Activated B cell treated with CpG ODN at 0.5 μM for 24 hours (primary cell): ENCODE results near the gene LYZL6. TPM values are rescaled to one million over a fixed set of nuclear protein-coding genes. Genes with fewer than 3 reads are reported as not detected.
A peak's percentile ranks its signal among the peaks of the same experiment; 100 is the strongest.

Experiments
- ATAC-seq: fragments of 200-7000 bp; cut with Tn5 transposase; one replicate; pipeline ENCODE4 v1.10.0; 2021; ENCODE audit warnings: low read depth, mild to moderate bottlenecking, moderate library complexity
- CTCF ChIA-PET: fragments of 350-600 bp; sonication (Branson Sonifier 250); formaldehyde crosslinking; loops from one replicate; lab custom pipeline; 2021; ENCODE audit warnings: antibody characterized with exemption; lab: Charles Lee
- POLR2A ChIA-PET: fragments of 350-600 bp; sonication (Branson Sonifier 250); formaldehyde crosslinking; loops from one replicate; lab custom pipeline; 2021; ENCODE audit warnings: antibody characterized with exemption; lab: Charles Lee
- DNase-seq: peaks from one replicate; pipeline ENCODE4 v3.0.0; 2022
- H3K27ac Mint-ChIP-seq: one replicate; pipeline ENCODE4 v1.8.0; 2020; ENCODE audit warnings: mixed read lengths
- H3K27me3 Mint-ChIP-seq: one replicate; pipeline ENCODE4 v1.8.0; 2021; ENCODE audit warnings: mixed read lengths
- H3K36me3 Mint-ChIP-seq: one replicate; pipeline ENCODE4 v1.8.0; 2021; ENCODE audit warnings: low read depth, mixed read lengths
- H3K4me1 Mint-ChIP-seq: one replicate; pipeline ENCODE4 v1.8.0; 2021; ENCODE audit warnings: mixed read lengths
- H3K4me3 Mint-ChIP-seq: one replicate; pipeline ENCODE4 v1.8.0; 2020; ENCODE audit warnings: mild to moderate bottlenecking, mixed read lengths
- H3K9me3 Mint-ChIP-seq: one replicate; pipeline ENCODE4 v1.8.0; 2020; ENCODE audit warnings: mixed read lengths
- intact Hi-C: fragments of 100-400 bp; cut with micrococcal nuclease; formaldehyde crosslinking; loops from one replicate; pipeline ENCODE4 v1.15.1; 2024
- total RNA-seq: library from RNA; stranded (reverse); gene quantifications from 2 replicates; pipeline ENCODE4 v1.2.3, GENCODE V29; 2022
- TF ChIP-seq, protein P1 (sequence below): fragments of 200-600 bp; IDR thresholded peaks from one replicate; pipeline ENCODE4 v1.8.0; 2022; ENCODE audit warnings: antibody characterized with exemption, mild to moderate bottlenecking

Gene LYZL6
- total RNA-seq, 1 donor from 2014 or later: not detected

DNA sequence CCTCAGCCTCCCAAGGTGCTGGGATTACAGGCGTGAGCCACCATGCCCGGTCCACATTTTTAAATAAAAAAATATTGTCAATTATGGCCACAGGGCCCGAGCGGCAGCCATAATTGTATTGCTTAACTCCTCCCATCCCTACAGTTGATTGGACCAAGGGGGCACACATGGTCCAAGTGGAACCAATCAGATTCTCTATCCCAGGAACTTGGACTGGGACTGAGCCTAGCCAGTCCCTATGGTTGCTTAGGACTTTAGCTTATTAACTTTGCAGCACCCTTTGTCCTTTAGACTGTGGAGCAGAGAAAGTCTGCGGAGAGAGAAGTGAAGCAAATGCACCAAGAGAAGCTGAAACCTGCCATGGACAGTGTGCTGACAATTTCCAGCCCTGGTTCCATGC, 7.5 kb downstream of the LYZL6 start:
- TF ChIP-seq, protein P1, sequence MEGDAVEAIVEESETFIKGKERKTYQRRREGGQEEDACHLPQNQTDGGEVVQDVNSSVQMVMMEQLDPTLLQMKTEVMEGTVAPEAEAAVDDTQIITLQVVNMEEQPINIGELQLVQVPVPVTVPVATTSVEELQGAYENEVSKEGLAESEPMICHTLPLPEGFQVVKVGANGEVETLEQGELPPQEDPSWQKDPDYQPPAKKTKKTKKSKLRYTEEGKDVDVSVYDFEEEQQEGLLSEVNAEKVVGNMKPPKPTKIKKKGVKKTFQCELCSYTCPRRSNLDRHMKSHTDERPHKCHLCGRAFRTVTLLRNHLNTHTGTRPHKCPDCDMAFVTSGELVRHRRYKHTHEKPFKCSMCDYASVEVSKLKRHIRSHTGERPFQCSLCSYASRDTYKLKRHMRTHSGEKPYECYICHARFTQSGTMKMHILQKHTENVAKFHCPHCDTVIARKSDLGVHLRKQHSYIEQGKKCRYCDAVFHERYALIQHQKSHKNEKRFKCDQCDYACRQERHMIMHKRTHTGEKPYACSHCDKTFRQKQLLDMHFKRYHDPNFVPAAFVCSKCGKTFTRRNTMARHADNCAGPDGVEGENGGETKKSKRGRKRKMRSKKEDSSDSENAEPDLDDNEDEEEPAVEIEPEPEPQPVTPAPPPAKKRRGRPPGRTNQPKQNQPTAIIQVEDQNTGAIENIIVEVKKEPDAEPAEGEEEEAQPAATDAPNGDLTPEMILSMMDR: no peak
- Mint-ChIP-seq H3K27me3 (peaks cover 2% of the 10 kb centered on the region), H3K4me1 (no peaks in the 10 kb centered on the region), H3K36me3 (no peaks in the 10 kb centered on the region), H3K27ac (no peak overlapping the region), H3K4me3 (no peak overlapping the region), H3K9me3 (no peaks in the 10 kb centered on the region)
- intact Hi-C loops: no loop called here
- CTCF ChIA-PET: no interaction called here
- no peak for DNase-seq
- POLR2A ChIA-PET: no interaction called here
- ATAC-seq: no peak

DNA sequence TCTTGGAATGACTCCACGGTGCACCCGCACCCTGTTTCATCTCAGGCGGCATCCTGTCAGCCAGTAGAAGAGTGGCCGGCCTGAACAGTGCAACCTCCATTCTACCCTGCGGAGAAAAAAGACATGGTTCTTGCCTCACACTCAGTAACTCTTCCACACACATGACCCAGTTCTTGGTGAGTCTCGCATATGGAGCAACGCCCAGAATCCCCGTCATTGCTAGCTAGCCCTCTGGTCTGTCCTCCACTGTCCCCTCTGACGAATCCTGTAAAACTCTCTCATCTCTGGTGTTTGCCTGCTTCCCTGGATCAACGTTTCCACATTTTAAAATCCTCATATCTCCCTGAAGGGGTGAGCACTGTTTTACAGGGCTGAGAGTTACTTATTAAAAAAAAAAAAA, 8.8 kb downstream of the LYZL6 start:
- Mint-ChIP-seq H3K27ac (no peak overlapping the region), H3K36me3 (no peaks in the 10 kb centered on the region), H3K4me3 (no peak overlapping the region), H3K9me3 (no peaks in the 10 kb centered on the region), H3K27me3 (peaks cover 2% of the 10 kb centered on the region), H3K4me1 (peaks cover 10% of the 10 kb centered on the region)
- CTCF ChIA-PET: no interaction called here
- DNase-seq (no peak), ATAC-seq (no peak)
- intact Hi-C loops: no loop called here
- TF ChIP-seq, protein P1: no peak
- POLR2A ChIA-PET: no interaction called here

DNA sequence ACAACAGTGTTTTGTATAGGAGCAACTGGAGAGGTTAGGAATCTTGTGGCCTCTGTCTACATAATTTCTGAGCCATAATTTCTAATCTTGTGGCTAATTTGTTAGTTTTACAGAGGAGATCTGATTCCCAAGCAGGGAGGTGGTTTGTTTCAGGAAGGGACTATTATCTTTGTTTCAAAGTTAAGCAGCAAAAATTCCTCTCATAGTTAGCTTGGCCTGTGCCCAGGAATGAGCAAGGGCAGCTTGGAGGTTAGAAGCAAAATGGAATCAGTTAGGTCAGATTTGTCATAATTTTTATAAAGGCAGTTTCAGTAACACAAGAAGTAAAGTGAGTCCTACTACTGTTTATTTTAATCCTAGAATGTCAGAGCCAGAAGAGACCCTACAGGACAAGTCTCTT, 10.9 kb downstream of the LYZL6 start:
- Mint-ChIP-seq H3K4me1 (peaks cover 10% of the 10 kb centered on the region), H3K36me3 (no peaks in the 10 kb centered on the region), H3K27me3 (peaks cover 2% of the 10 kb centered on the region), H3K4me3 (no peak overlapping the region), H3K27ac (no peak overlapping the region), H3K9me3 (no peaks in the 10 kb centered on the region)
- CTCF ChIA-PET: no interaction called here
- POLR2A ChIA-PET: no interaction called here
- intact Hi-C loops: no loop called here
- DNase-seq: no peak
- TF ChIP-seq, protein P1: no peak
- ATAC-seq: no peak

DNA sequence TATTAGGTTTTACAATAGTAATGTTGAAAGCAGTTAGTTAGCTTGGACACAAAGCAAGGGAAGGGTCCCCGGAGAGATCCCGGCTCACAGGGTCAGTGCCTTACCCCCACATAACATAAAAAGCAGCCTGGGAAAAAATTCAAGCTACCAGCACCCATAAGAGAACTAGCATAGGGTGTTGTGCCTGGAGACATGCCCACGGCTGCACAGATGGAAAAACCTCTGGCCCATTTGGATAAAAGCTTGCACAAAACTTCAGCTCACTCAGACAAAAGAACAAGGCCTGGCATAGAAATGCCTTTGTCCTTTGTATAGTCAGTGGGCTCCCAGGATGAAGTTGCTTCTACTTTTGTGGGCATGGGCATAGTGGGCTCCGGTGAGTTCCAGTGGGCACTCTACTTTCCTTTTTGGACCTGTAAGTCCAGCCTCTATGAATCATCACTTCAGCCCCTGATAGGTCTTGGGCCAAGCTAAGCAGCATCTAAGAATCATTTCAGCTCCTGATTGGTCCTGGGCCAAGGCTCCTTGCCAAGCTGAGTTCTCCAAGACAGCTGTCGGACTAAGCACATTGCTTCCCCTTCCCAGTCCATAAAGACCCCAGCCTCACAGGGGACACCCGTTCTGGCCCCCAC, 11.6 kb downstream of the LYZL6 start:
- intact Hi-C loops: no loop called here
- no peaks in the 10 kb centered on the region for H3K36me3 Mint-ChIP-seq
- CTCF ChIA-PET: no interaction called here
- TF ChIP-seq, protein P1: no peak
- no peak for DNase-seq
- no peaks in the 10 kb centered on the region for H3K9me3 Mint-ChIP-seq
- POLR2A ChIA-PET: no interaction called here
- no peak overlapping the region for H3K4me3 Mint-ChIP-seq
- no peak overlapping the region for H3K27ac Mint-ChIP-seq
- no peak for ATAC-seq
- peaks cover 10% of the 10 kb centered on the region for H3K4me1 Mint-ChIP-seq
- peaks cover 2% of the 10 kb centered on the region for H3K27me3 Mint-ChIP-seq

DNA sequence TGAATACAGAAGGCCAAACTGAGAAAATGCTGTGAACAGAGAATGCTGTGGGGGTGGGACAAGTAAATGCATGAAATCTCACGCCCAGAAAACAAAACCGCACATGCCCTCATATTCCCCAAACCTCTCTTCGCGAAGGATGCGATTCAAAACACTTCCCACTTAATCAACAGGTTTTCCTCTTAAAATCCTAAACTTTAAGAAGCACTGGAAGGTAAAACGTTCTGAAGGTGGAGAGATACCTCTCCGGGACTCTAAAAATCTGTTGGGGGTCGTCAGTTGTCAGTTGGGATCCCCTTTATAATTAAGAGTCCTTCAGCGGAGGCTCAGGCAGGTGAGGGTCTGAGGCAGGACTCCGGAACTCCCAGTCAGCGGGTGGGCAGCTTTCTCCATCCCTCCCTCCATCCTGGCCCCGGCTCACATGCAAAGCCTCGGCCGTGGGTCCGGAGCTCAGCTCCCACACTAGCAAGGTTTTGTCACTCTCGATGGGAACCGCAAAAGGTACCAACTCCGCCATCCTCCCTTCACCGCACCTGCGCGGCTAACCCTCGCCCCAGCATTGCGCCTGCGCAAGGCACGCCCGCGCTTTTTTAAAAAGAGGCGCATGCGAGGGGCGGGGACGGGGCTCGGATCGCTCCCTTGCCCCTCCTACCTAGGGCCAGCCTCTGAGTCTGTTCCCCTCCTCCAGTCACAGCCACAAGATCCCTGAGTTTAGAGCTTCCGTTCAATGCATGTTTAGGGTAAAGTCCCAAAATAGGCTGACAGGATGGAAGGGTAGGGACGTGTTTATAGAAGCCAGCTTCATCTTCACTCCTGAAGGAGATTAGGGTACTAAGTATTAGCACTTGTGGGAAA, 13.1 kb downstream of the LYZL6 start, which contains the start of gene RDM1:
Gene RDM1, minus strand, starts transcription at position 563 of the 855 bp plus-strand sequence. Its CDS starts 46 bp downstream, at position 517.
- no peak within 1 kb of the TSS for H3K27ac Mint-ChIP-seq
- H3K9me3 Mint-ChIP-seq: no peaks in the 10 kb centered on the region
- H3K4me3 Mint-ChIP-seq: peak within 1 kb of the TSS; percentile 81
- ATAC-seq: peak; percentile 96
- CTCF ChIA-PET: no interaction called here
- TF ChIP-seq, protein P1: no peak
- H3K4me1 Mint-ChIP-seq: peaks cover 10% of the 10 kb centered on the region
- intact Hi-C loops: no loop called here
- POLR2A ChIA-PET: no interaction called here
- H3K36me3 Mint-ChIP-seq: no peaks in the 10 kb centered on the region
- H3K27me3 Mint-ChIP-seq: peaks cover 2% of the 10 kb centered on the region
- DNase-seq: peak; percentile 70
